ENCODE data around the gene AZI2.

Gene AZI2

DNA sequence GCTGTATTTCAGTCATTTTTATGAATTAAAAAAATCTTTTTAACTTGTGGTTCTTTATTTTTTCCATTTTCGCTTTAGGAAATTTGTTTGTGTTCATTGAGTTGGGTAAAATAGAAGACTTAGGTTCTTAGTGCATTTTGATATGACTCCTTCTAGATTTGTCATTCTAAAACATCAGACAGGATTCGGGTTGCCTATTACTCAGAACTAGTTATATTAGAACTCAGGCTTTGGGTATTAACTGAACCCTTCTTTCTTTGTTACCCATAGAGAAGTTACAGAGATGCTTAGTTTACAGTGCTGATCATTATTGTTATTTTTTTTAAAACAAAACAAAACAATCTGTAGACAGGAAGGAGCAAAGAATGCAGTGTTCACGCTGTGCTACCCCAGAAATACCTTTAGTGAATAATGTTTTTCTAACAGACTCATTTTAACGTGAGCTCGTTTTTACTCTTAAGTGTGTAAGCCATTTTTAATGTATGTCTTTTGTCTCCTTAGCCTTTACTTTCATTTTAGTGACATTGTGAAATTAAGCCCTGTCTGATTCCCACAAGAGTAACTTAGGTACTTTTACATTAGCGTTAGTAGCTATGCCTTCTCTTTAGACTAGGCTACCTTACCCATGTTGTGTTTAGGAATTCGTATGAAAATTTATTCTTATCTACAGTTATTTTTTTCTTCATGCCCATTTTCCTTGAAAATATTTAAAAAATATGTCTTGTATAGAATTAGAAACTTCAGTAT is 53.8 kb downstream of the AZI2 start:
- ATAC-seq (replicated peaks) (peak; percentile 31), DNase-seq (no peak)
- Mint-ChIP-seq H3K27ac (peak overlapping the region; percentile 65 to 91), H3K36me3 (ENCODE audit: insufficient read depth) (peaks cover 24% of the 10 kb centered on the region), H3K4me1 (ENCODE audit: low read depth in 2 of 2) (peaks cover 23 to 27% of the 10 kb centered on the region in 2 donors), H3K9me3 (no peaks in the 10 kb centered on the region), H3K27me3 (no peaks in the 10 kb centered on the region), H3K4me3 (peak overlapping the region; percentile 81 to 90)

DNA sequence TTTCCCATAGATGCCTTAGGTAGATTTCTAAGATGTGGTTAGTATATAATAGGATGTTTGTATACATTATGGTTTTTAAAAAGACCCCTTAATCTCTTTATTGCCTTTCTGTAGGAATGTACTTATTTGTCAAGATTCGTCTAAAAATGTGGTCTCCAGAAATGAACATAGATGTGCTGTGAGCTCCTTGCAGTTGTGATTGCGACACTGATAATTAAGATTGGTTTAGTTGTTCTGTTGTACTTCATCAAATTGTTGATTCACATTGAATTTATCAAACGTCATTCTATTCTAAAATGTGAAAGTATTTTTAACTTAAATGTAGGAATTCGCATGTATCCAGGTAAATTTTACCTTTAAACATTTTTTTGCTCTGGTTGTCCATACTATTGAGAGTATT is 56.0 kb downstream of the AZI2 start:
- H3K4me3 Mint-ChIP-seq, result peak overlapping the region; percentile 81 to 90
- no peak for DNase-seq
- H3K9me3 Mint-ChIP-seq, result no peaks in the 10 kb centered on the region
- peaks cover 18% of the 10 kb centered on the region for H3K36me3 Mint-ChIP-seq (ENCODE audit: insufficient read depth)
- ATAC-seq (replicated peaks), result no peak
- H3K27ac Mint-ChIP-seq, result peak overlapping the region; percentile 85 to 91
- H3K4me1 Mint-ChIP-seq (ENCODE audit: low read depth in 2 of 2), result peaks cover 23 to 24% of the 10 kb centered on the region in 2 donors
- no peaks in the 10 kb centered on the region for H3K27me3 Mint-ChIP-seq

DNA sequence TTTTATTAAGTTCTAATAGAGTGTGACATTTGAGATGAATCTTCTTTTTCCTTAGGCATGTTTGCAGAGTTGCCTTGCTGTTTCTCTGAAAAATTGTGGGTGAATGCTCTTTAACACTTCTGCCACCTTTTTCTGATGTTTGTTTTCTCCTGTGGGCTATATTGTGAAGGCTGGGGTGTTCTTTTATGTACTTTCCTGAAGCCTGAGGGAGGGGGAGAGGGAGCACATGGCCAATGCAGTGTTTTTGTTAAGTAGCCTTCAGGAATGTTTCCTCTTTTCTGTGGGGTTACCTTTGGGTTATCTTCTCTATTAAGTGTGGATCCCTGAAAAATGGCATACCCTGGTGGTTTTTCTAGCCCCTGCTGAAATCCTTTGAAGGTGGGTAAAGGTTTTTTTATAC is 57.0 kb downstream of the AZI2 start:
- H3K9me3 Mint-ChIP-seq, result no peaks in the 10 kb centered on the region
- H3K4me3 Mint-ChIP-seq, result peak overlapping the region; percentile 81 to 90
- peaks cover 24 to 25% of the 10 kb centered on the region in 2 donors for H3K4me1 Mint-ChIP-seq (ENCODE audit: low read depth in 2 of 2)
- peak; percentile 23 for ATAC-seq (replicated peaks)
- H3K27ac Mint-ChIP-seq, result peak overlapping the region; percentile 85 to 91
- peaks cover 11% of the 10 kb centered on the region for H3K36me3 Mint-ChIP-seq (ENCODE audit: insufficient read depth)
- no peaks in the 10 kb centered on the region for H3K27me3 Mint-ChIP-seq
- no peak for DNase-seq

DNA sequence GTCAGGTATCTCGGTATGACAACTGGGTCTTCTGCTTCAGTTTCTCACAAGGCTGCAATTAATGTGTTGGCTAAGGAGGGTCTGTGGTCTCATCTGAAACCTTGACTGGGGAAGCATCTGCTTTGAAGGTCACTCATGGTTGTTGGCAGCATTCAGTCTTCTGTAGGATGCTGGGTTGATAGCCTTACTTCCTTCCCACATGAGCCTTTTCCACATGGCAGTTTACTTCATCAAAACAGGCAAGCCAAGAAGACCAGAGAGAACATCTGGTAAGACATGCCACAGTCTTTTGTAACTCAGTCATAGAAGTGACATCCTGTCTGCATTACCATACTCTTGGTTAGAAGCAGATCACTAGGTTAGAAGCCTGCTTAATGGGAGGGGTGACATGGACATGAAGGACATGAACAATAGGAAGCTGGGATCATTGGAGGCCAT is 57.7 kb downstream of the AZI2 start:
- Mint-ChIP-seq H3K9me3 (no peaks in the 10 kb centered on the region), H3K27ac (peak overlapping the region; percentile 85 to 91), H3K36me3 (ENCODE audit: insufficient read depth) (peaks cover 11% of the 10 kb centered on the region), H3K4me1 (ENCODE audit: low read depth in 2 of 2) (peaks cover 28 to 31% of the 10 kb centered on the region in 2 donors), H3K27me3 (no peaks in the 10 kb centered on the region), H3K4me3 (peak overlapping the region in 1 of 2 donors; percentile 90)
- ATAC-seq (replicated peaks) (peak; percentile 44), DNase-seq (peak in 1 of 3 experiments; percentile 1)

DNA sequence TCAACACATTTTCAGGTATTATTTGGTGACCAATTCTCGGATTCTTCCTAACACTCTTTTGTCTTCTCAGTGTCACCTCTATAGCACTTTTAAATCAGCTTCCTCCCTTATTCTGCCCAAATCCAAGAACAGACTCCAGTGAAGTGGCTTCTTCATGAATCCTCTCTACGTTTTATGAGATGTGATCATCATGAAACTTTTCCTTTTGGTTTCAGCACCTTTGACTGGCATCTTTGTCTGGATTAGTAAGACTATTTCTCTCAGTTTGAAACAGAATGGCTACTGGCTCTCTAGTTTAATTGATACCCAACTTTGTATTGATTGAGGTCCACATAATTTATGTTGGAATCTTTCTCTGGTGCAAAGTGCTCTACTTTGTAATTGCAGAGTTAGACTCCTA is 61.6 kb downstream of the AZI2 start:
- Mint-ChIP-seq H3K9me3 (no peaks in the 10 kb centered on the region), H3K27ac (peak overlapping the region in 1 of 2 donors; percentile 50), H3K4me3 (peak overlapping the region; percentile 49 to 63), H3K36me3 (ENCODE audit: insufficient read depth) (peaks cover 6% of the 10 kb centered on the region), H3K27me3 (no peaks in the 10 kb centered on the region), H3K4me1 (ENCODE audit: low read depth in 2 of 2) (peaks cover 35 to 49% of the 10 kb centered on the region in 2 donors)
- DNase-seq (no peak), ATAC-seq (replicated peaks) (no peak)

DNA sequence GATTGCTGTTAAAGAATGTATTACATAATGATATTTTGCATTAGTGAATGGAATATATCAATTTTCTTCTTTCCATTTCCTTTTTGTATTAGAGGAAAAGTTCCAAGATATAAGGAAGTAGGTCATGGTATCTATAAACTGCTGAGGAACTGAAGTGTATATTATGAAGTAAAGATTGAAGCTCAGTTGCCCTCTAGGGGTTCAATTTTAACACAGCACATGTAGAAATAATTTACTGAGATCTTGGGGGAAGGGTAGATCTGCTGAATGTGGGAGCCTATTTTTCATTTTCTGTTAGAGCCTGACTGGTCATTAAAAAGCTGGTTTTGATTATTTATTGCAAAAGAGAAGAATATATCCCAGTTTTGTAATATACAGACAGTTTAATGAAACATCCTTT is 62.0 kb downstream of the AZI2 start:
- H3K4me1 Mint-ChIP-seq (ENCODE audit: low read depth in 2 of 2), result peaks cover 32 to 50% of the 10 kb centered on the region in 2 donors
- ATAC-seq (replicated peaks) (peak; percentile 86), DNase-seq (no peak)
- no peaks in the 10 kb centered on the region for H3K9me3 Mint-ChIP-seq
- H3K4me3 Mint-ChIP-seq, result peak overlapping the region; percentile 49 to 63
- peaks cover 5% of the 10 kb centered on the region for H3K36me3 Mint-ChIP-seq (ENCODE audit: insufficient read depth)
- no peaks in the 10 kb centered on the region for H3K27me3 Mint-ChIP-seq
- peak overlapping the region in 1 of 2 donors; percentile 50 for H3K27ac Mint-ChIP-seq

DNA sequence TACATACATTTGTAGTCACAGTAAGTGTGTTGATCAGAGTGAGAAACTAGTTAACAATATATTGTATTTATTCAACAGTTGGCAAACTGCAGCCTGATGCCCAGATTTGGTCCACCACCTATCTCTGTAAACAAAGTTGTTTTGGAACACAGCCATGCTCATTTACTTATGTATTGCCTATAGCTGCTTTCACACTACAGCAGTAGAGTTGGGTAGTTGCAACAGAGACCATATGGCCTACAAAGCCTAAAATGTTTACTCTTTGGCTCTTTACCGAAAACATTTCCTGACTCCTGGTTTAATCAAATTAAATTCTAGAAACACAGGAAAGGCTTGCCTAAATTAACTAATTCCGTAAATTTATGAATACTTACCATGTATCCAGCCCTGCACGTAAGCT is 67.8 kb downstream of the AZI2 start:
- no peak overlapping the region for H3K4me3 Mint-ChIP-seq

DNA sequence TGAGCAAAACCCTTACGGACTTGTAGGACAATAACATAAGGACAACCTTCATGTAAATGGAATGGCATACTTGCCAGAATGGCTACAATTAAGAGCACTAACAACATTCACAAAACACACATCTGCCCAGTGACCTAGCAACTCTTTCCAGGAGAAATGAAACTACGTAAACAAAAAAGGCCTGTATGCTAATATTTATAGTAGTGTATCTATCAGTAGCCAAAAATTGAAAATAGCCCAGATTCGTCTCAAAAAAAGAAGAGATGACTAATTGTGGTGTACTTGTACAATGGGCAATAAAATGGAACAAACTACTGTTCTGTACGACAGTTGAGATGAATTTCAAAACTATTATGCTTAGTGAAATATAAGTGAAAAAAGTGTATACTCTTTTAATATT is 68.9 kb downstream of the AZI2 start:
- H3K27me3 Mint-ChIP-seq, result no peaks in the 10 kb centered on the region
- H3K9me3 Mint-ChIP-seq, result no peaks in the 10 kb centered on the region
- peaks cover 19 to 50% of the 10 kb centered on the region in 2 donors for H3K4me1 Mint-ChIP-seq (ENCODE audit: low read depth in 2 of 2)
- no peak for DNase-seq
- no peak for ATAC-seq (replicated peaks)
- H3K4me3 Mint-ChIP-seq, result no peak overlapping the region
- H3K36me3 Mint-ChIP-seq (ENCODE audit: insufficient read depth), result peaks cover 10% of the 10 kb centered on the region
- H3K27ac Mint-ChIP-seq, result peak overlapping the region in 1 of 2 donors; percentile 49

More for the DNA sequence above, 67.8 kb downstream of the AZI2 start:
- H3K4me1 Mint-ChIP-seq (ENCODE audit: low read depth in 2 of 2), result peaks cover 24 to 54% of the 10 kb centered on the region in 2 donors
- H3K9me3 Mint-ChIP-seq, result no peaks in the 10 kb centered on the region
- ATAC-seq (replicated peaks) (no peak), DNase-seq (no peak)
- H3K27ac Mint-ChIP-seq, result no peak overlapping the region
- peaks cover 3% of the 10 kb centered on the region for H3K36me3 Mint-ChIP-seq (ENCODE audit: insufficient read depth)
- no peaks in the 10 kb centered on the region for H3K27me3 Mint-ChIP-seq

DNA sequence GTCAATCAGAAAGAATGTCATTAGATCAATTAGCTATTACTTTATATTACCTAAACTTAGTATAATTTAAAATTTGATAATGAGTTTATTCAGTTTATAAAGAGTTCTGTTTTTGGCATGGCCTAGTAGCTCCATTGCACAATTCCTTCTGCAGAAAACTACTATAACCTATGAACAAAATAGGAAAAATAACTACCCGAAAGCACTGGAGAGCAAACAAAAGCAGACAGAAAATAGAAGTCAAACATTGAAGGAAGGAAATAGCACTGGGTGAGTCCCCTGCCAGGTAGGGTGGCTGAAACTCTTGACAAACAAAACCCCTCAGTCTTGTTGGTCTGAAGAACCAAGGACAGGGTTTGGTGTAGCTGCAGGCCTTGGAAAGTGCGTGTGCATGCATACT is 69.7 kb downstream of the AZI2 start:
- peak overlapping the region in 1 of 2 donors; percentile 5 for H3K27ac Mint-ChIP-seq
- peaks cover 10% of the 10 kb centered on the region for H3K36me3 Mint-ChIP-seq (ENCODE audit: insufficient read depth)
- DNase-seq (no peak), ATAC-seq (replicated peaks) (no peak)
- H3K9me3 Mint-ChIP-seq, result peaks cover under 1 to 2% of the 10 kb centered on the region in 2 donors
- no peak overlapping the region for H3K4me3 Mint-ChIP-seq
- H3K4me1 Mint-ChIP-seq (ENCODE audit: low read depth in 2 of 2), result peaks cover 16 to 44% of the 10 kb centered on the region in 2 donors
- H3K27me3 Mint-ChIP-seq, result no peaks in the 10 kb centered on the region

DNA sequence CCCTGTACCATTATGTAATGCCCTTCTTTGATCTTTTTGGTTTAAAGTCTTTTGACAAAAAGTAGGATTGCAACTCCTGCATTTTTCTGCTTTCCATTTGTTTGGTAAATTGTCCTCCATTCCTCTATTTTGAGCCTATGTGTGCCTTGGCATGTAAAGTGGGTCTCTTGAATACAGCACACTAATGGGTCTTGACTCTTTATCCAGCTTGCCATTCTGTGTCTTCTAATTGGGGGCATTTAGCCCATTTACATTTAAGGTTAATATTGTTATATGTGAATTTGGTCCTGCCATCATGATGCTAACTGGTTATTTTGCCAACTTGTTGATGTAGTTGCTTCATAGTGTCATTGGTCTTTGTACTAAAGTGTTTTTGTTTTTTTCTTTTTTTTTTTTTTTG is 74.8 kb downstream of the AZI2 start:
- DNase-seq (no peak), ATAC-seq (replicated peaks) (no peak)
- Mint-ChIP-seq H3K4me3 (no peak overlapping the region), H3K27ac (no peak overlapping the region), H3K27me3 (no peaks in the 10 kb centered on the region), H3K9me3 (peaks cover 8 to 23% of the 10 kb centered on the region in 2 donors), H3K4me1 (ENCODE audit: low read depth in 2 of 2) (peaks cover 22 to 29% of the 10 kb centered on the region in 2 donors), H3K36me3 (ENCODE audit: insufficient read depth) (peaks cover 17% of the 10 kb centered on the region)

Data from effector memory CD8-positive, alpha-beta T cell (primary cell).